ENCODE measurements around the gene PRDM15.

PRDM15 gene, protein sequence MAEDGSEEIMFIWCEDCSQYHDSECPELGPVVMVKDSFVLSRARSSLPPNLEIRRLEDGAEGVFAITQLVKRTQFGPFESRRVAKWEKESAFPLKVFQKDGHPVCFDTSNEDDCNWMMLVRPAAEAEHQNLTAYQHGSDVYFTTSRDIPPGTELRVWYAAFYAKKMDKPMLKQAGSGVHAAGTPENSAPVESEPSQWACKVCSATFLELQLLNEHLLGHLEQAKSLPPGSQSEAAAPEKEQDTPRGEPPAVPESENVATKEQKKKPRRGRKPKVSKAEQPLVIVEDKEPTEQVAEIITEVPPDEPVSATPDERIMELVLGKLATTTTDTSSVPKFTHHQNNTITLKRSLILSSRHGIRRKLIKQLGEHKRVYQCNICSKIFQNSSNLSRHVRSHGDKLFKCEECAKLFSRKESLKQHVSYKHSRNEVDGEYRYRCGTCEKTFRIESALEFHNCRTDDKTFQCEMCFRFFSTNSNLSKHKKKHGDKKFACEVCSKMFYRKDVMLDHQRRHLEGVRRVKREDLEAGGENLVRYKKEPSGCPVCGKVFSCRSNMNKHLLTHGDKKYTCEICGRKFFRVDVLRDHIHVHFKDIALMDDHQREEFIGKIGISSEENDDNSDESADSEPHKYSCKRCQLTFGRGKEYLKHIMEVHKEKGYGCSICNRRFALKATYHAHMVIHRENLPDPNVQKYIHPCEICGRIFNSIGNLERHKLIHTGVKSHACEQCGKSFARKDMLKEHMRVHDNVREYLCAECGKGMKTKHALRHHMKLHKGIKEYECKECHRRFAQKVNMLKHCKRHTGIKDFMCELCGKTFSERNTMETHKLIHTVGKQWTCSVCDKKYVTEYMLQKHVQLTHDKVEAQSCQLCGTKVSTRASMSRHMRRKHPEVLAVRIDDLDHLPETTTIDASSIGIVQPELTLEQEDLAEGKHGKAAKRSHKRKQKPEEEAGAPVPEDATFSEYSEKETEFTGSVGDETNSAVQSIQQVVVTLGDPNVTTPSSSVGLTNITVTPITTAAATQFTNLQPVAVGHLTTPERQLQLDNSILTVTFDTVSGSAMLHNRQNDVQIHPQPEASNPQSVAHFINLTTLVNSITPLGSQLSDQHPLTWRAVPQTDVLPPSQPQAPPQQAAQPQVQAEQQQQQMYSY

DNA sequence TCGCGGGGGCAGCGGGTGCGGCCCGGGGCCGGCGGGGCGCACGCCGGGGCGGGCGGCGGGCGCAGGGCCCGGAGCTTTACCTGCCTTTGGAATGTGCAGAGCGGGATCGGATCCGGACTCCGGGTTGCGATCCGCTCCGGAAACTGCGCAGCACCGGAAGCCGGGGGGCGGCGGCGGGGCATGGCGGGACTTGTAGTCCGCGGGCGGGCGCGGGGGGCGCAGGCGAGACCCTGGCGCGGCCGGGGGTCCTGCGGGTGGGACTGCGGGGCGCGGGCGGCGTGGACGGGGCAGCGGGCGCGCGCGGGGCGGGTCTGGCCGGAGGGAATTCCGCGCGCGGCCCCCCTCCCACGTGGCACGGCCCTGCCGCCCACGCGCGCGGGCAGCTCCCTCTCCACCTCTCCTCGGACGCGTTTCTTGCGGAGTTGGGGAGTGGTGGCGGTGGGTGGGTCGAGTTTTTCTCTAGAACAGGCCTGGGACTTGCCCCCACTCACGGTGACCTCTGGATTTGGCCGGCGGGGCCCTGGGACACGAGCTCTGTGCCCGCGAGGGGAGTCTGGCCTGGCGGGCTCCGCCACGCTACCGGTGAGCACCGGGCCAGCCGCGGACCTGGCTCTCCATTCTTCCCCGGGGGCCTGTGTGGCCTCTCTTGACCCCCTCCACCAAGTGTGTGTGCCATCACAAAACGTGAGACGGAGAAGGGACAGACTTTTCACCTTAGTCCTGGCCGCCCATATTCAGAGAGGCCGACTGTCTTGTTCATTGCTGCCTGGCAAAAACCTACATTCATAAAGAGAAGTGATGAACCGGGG, at the start of gene PRDM15:
TSS of gene PRDM15 (minus strand) at position 155 of the 809 bp plus-strand sequence. CDS start 18,981 bp downstream, outside the sequence.
- DNase-seq (ENCODE audit: low spot score) = peak; percentile 74

DNA sequence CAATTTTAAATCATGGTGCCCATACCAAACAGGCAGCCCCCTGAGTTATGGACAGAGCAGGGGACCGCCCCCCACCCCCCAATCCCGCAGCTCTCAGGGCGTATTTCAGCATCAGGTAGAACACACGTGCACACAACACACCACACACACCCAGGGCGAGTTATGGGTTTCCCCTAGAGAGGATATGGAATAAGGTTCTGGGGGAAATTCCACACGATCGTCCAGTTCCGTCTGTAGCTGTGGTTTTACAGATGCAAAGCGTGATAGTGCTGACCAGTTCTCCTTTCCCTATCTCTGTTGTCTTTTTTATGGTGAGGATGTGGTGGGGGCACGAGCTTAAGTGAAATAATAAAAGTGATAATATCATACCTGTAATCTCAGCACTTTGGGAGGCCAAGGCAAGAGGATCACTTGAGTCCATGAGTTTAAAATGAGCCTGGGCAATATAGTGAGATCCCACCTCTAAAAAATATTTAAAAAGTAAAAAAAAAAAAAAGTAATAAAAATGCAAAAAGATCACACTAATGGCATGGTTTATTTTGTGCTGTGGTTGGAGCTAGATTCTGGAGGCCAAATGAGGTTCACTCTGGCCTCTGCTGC, 49.6 kb upstream of the PRDM15 start:
- no peak for DNase-seq (ENCODE audit: low spot score)

DNA sequence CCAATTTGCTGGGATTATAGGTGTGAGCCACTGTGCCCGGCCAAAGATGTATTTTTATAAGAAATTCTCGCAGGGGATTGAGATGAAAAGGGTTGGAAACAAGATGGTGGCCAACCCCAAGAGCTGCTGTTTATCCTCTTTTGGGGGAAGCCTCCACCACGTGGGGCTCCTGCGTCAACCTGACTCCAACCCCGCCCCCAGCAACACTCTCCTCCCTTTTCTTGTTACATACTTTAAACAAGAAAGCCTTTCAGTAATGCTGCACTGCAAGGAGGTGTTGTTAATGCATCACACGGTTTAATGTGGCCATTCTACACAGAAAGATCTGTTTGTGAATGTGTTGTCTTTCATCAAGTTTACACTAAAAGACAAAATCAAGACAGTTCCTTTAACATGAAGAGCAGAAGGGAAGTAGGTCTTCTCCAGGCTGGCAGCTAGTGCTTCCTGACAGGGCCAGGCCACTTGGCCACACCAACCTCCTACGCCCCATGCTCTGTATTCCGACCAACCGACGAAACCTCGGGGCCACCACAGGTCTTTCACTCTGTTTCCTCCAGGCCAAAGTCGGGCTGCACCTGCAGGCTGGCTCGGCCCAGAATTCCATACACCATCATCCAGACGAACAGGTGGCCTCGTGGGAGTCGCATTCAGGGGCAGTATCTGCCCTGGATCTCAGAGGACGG, 48.7 kb upstream of the PRDM15 start:
- DNase-seq (ENCODE audit: low spot score) = peak; percentile 87

DNA sequence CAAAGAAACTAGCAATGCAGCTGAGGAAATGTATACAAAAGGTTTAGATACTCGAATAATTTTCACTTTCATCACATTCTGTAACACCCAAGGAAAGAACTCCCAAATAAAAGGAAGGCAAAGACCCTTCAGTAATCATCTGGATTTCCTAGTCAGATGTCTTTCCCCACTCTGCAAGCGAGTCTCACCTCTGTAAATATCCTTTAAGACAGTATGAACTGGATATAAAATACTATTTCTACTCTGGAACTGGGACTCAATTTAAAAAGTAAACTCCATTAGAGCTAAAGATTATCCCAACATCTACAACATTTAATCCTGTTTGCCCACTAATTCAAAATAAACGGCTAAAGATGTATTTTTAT, 47.6 kb upstream of the PRDM15 start:
- peak; percentile 27 for DNase-seq (ENCODE audit: low spot score)

DNA sequence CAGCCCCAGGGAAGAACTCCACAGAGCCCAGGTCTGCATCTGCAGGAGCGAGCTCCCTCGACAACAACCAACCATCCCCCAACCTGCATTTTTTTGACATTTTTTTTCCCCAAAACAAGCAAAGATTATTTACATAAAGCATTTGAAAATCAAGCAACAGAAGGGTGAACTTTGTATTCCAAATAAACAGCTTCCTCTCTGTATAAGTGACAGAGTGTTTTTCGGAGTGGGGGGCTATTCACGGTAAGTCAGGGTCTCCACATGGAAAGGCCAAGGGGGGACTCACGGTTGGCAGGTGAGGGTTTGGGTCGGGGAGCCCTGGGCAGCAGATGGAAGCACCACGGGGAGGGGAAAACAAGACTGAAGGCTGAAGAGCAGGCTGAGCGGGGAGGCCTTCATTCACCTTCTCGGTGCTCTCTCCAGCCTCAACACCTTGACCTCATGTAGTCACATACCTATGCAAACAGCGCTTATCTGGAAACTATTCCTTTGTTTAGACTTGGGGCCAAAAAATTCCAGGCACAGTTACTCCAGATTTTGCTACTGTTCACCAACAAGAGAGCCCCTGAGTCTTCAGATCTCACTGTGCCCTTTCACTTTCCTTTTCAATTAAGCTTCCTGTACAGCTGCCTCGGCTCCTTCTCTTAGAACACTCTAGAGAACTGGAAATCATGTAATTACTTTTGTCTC, 47.1 kb upstream of the PRDM15 start:
- DNase-seq (ENCODE audit: low spot score) = peak; percentile 66

DNA sequence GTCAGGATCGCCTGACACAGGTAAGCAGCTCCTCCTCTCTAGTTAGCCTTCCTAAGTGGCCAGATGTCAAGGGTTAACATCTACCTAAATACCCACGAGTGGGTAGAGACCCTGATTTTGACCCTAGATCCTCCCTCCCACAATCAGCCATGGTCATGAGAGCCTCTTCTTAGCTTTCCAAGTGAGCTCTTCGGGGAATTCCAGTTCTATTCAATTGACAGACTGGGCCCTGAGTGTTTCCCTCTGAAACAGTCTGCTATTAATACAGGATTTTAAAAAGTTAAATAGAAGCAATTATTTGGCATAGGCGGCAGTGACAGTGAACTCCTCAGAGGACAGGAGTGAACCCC, 46.6 kb upstream of the PRDM15 start:
- DNase-seq (ENCODE audit: low spot score) = no peak

DNA sequence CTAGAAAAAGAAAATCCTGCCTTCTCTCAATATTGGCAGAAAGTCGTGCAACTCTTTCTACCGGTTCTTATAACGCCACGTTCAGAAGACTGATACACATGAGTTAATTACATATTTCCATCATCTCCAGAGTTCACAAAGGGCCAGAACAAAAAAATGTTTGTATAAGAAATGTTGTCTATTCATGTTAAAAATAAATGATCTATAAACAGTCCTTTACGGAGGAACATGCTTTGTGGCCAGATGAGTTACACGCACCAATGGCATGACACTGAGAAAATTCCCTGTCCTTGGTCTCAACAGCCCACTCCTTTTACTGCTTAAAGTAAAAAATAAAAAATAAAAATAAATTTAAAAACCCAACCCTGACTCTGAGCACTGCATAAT, 45.2 kb upstream of the PRDM15 start:
- no peak for DNase-seq (ENCODE audit: low spot score)

DNA sequence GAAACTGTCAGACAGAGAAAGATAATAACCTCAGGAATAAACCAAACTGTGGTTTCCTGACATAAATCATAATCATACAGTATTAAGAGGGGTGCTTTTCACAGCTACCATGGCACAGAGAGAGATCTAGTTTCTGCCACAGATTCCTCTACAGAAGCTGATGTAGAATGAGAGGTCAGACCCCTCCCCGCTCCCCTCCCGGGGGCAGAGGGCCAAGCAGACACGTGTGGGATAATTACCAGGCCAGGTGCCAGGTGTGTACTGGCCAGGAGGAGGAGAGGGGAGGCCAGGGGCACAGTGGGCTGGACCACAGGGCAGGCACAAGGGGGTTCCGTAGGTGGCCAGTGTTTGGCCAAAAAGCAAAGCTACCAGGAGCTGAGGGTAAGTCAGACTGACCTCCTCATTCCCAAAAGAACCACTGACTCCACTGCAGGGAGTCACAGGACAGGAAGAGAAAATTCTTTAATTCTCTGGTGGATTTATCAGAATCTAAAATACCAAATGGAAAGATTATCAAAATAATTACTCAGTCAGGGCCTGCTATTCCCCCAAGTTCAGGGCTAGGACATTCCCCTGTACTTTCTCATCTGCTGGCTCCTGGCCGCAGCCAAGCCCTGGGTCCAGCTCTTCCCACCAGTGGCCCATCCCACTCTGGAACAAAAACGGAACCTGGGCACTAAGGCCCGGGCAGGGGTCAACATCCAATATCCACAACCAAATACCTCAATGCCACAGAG, 44.7 kb upstream of the PRDM15 start:
- no peak for DNase-seq (ENCODE audit: low spot score)

DNA sequence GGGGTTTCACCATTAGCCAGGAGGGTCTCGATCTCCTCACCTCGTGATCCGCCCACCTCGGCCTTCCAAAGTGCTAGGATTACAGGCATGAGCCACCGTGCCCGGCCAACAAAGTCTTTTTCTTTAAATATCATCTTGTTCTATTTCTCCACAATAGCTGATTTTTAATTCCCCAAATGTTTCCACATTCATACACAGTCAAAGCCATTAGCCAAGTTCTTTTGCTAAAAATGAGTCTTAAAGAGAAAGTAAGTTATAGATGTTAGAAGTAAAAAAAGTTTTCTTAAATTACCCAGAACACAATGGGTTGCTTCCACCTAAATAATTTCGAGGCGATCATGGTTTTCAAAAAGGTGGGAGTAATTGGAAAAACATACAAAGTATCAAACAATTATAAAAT, 44.0 kb upstream of the PRDM15 start:
- no peak for DNase-seq (ENCODE audit: low spot score)

DNA sequence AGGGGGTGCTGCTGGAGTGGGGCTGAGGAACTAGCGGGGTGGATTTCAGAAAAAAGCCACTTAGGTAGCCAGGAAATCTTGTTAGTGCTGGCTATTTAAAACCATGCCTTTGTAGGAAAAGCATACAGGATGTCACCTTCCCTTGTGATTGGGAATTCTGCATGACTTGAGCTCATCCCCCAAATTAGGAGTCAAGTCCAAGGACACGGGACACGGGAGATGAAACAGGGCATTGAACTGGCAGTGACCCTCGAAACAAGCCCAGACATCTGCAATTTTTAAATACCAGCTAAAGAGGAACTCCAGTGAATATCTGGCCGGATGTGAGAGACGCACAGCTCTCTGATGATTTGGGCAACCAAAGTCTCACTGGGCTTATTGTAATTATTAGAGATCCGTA, 41.9 kb upstream of the PRDM15 start:
- DNase-seq (ENCODE audit: low spot score) = no peak

DNA sequence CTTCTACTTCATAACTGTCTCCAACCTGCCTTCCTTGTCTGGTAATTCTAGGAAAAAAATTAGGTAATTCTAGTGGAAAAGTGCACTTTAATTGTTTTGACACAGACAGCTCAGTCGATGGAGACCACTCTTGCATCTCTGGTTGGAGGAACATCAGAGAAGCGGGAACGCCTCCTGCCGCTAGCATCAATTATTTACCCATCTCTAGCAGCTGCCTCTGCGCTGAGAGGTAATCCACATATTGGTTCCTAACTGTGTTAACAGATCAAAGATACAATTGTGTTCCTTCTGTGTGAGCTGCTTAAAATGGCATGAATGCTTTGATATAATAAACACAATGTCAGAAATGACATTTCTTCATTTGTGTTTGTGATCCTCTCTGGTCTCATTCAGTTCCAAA, 41.3 kb upstream of the PRDM15 start:
- no peak for DNase-seq (ENCODE audit: low spot score)

DNA sequence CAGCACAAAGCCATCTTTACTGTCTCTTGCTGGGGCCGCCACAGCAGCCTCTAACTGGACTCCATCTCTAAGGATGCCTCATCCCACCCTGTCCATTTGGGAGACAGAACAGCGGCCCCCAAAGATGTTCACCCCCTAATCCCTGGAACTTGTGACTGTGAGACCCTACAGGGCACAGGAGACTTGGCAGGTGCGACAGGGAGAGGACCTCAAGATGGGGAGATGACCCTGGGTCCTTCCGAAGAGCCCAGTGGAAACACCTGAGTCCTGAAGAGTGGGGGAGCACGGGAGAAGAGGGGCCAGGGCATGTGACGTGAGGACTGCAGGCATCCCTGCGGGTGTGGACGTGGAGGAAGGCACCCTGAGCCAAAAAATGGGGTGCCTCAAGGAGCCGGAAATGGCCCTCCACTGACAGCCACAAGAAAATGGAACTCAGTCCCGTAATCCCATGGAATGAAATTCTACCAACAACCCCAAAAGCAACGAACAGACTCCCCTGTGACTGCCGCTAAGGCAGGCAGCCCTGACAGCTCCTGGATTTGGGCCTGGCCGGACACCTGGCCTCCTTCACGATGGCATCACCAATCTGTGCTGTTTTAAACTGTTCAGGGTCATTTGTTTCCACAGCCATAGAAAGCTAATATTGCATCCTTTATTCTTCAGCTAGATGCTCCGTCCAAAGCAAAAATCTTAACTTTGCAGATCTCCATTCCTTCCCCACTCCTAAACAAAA, 40.7 kb upstream of the PRDM15 start:
- DNase-seq (ENCODE audit: low spot score) = no peak

DNA sequence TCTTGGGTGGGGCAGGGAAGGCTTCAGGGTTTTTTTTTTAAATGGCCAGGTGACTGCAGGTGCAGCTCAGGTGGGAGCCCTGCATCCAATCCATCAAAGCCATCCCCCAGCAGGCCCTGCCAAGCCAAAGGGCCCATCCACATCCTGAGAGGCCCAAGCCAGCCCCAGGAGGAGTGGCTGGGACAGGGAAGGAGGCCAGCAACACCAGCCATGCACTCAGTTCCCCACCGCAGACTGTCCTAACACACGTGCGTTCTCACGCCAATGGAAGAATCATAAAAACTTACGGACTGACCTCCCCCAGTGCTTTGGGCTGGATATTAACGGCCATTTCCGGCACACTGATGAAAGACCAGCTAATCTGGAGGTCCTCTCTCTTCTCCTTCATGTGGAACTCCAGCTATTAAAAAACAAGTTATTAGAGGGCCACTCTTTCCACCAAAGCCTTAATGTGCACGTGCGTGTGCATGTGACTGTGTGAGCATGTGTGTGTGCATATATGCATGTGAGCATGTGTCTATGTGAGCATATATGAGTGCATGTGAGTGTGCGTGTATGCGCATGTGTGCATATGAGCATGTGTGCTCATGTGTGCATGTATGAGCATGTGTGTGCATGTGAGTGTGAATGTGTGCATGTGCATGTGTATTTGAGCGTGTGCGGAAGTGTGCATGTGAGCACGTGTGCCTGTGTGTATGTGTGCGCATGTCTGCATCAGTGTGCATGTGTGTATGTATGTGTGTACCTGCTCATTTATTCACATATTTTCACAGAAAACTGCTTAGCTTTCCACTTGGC, 39.6 kb upstream of the PRDM15 start:
- no peak for DNase-seq (ENCODE audit: low spot score)

DNA sequence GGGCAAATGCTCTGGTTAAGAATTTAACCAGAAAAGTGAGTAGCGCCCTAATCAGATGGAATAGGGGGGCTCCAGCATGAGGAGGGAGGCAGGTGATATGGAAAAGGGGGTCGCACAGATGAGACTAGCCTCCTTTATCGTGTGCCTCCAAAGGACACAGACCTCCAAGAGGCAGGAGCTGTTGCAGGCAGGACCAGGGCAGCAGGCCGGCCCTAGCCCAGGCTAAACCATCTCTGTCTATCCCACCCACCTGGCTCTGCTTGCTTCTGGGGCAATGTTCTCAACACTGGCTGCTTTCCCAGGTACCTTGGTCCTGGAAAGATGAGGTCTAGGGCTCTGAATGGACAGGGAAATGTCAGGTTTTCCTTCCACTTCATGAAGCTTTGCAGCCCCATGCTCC, 38.4 kb upstream of the PRDM15 start:
- DNase-seq (ENCODE audit: low spot score) = no peak

DNA sequence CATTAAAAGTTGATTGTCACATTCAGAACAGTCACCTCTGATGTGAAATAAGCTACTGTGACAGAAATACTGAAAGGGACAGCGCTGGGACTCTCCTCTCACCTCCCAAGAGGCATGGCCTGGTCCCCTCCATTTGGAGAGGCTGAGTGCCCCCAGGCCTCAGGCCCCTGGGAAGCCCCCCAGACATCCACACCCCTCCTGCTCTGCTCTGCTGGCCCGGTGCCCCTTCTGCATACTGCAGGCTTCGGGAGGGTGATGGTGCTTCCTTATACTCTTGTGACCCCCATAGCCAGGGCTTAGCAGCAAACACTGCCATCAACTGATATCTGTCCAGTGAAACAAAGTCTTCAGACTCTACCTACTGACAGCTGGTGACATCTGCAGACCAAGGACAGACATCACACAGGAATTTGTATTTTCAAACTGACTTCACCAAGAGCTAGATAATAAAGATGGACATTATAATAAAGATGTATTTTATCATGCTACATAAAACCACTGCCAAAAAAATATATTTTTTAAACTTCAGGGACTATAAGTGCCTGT, 37.8 kb upstream of the PRDM15 start:
- no peak for DNase-seq (ENCODE audit: low spot score)

DNA sequence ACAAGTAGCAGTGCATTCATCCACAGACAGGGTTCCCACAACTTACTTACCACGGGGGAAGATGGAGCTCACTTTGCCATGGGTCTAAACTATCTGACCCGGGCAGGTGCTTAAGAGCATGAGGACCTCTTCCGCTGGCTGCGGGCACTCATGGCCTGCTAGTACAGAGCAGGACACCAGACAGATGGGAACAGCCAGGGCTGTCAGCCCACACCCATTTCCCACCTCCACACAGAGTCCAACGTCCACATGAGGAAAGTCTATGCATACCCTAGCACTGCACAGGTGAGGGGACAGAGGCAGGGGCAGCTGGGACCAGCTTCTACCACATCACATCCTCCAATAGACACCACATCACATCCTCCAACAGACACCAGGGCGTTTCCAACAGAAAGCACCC, 35.8 kb upstream of the PRDM15 start:
- DNase-seq (ENCODE audit: low spot score) = no peak

DNA sequence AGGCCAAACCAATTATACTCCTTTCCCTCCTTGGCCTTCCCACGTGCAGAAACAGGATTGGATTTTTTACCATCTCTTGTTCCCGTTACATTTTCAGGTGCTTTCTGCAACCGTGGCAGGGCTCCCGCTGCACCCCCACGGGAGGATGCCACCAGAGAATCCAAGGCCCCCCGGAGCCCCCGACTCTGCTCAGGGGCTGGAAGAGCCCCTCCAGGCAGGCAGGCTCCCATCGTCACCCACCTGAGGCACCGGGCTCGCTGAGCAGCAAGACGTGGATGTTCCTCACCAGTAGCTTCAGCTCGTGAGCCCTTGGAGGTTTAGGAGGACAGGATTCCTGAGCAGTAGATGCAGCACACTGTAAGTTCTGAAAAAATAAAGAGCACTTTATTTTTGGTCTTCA, 35.2 kb upstream of the PRDM15 start:
- no peak for DNase-seq (ENCODE audit: low spot score)

DNA sequence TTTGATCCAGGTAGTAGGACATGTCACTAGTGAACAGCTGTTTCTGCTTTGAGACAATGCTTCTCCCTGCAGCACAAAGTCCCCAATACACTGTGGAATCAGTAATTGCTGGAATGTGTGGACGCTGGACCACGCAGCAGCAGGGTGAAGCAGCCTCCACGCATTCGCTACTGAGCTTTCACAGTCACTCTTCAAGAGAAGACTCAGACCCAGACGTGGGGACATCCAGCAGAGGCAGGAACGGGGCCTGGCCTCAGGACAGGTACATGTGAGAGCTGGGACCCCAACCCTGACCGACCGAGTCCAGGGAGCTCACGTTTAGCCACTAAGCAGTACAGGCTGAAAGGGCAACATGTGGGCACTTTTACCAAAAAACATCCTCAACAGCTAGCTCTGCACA, 34.1 kb upstream of the PRDM15 start:
- no peak for DNase-seq (ENCODE audit: low spot score)
